Endothelial cell of umbilical vein (primary cell): ENCODE results near the gene STRN. TPM values are rescaled to one million over a fixed set of nuclear protein-coding genes. Genes with fewer than 3 reads are reported as not detected.

Experiments used
- BruUV-seq: library from RNA; stranded (reverse); fragments of 400-500 nt; replicated peaks from 2 replicates; lab custom pipeline; 2021; lab: Mats Ljungman, UMichigan
- CTCF ChIA-PET: fragments of 300-600, 350-600 bp; sonication (Branson Sonifier 250); formaldehyde crosslinking; loops from one replicate; lab custom pipeline; 2021; ENCODE audit warnings: antibody characterized with exemption, inconsistent platforms; lab: Charles Lee
- POLR2A ChIA-PET: fragments of 300-600, 350-600 bp; sonication (Branson Sonifier 250); formaldehyde crosslinking; loops from one replicate; lab custom pipeline; 2021; ENCODE audit warnings: antibody characterized with exemption, inconsistent platforms; lab: Charles Lee
- DNase-seq: peaks from one replicate; pipeline ENCODE4 v3.0.0-alpha.2; 2011; ENCODE audit warnings: low read depth, low spot score
- FAIRE-seq: peaks from 2 replicates; lab custom pipeline; 2011; peaks lifted over from hg19 to GRCh38; lab: Jason Lieb, UNC
- H2AFZ ChIP-seq: 2 replicates; pipeline ENCODE4 v1.6.0; 2012; ENCODE audit warnings: low read depth, low read length, control low read depth, inconsistent platforms
- H3K27ac ChIP-seq: 2 replicates; pipeline ENCODE4 v1.5.1; 2011; ENCODE audit warnings: low read depth, mild to moderate bottlenecking, control low read depth, low read length, moderate library complexity; ENCODE audit not compliant: insufficient read depth
- H3K27me3 ChIP-seq, 2 experiments: 2 replicates each; pipeline versions ENCODE4 v1.6.0 to v1.6.1; 2011; ENCODE audit warnings: low read length in 2 of 2, mixed read lengths in 1 of 2; ENCODE audit not compliant: control insufficient read depth in 2 of 2, insufficient read depth in 2 of 2
- H3K36me3 ChIP-seq, 2 experiments: 2 replicates in 1 of 2; 3 replicates in 1 of 2; pipeline ENCODE4 v1.5.1; 2011; ENCODE audit warnings: low read length in 2 of 2, mild to moderate bottlenecking in 1 of 2, moderate library complexity in 1 of 2; ENCODE audit not compliant: control insufficient read depth in 2 of 2, insufficient read depth in 2 of 2; ENCODE audit errors: extremely low read depth in 1 of 2
- H3K4me1 ChIP-seq: 3 replicates; pipeline ENCODE4 v1.5.1; 2011; ENCODE audit warnings: mild to moderate bottlenecking, low read length; ENCODE audit not compliant: control insufficient read depth, insufficient read depth; ENCODE audit errors: extremely low read depth
- H3K4me2 ChIP-seq: 2 replicates; pipeline ENCODE4 v1.6.1; 2011; ENCODE audit warnings: low read length, control low read depth, mixed read lengths; ENCODE audit not compliant: insufficient read depth
- H3K4me3 ChIP-seq, 3 experiments: fragments of 200-600 bp in 1 of 3; sonication (generic), shearing (Covaris generic) in 1 of 3; replicated peaks in 1 of 3; 2 replicates each; pipeline ENCODE4 v1.5.1; 2011 to 2016; ENCODE audit warnings: control low read depth in 3 of 3, low read length in 3 of 3, mild to moderate bottlenecking in 2 of 3, inconsistent platforms in 1 of 3, low read depth in 1 of 3, moderate library complexity in 1 of 3; ENCODE audit not compliant: insufficient read depth in 1 of 3
- H3K79me2 ChIP-seq: 2 replicates; pipeline ENCODE4 v1.6.0; 2012; ENCODE audit warnings: low read length, inconsistent platforms; ENCODE audit not compliant: control insufficient read depth, insufficient read depth
- H3K9ac ChIP-seq: replicated peaks from 2 replicates; pipeline ENCODE3; 2011; ENCODE audit warnings: low read length, control low read depth; ENCODE audit not compliant: insufficient read depth; ENCODE audit errors: extremely low read depth
- H3K9me1 ChIP-seq: replicated peaks from 3 replicates; pipeline ENCODE4 v1.6.0; 2011; ENCODE audit warnings: mild to moderate bottlenecking, low read length; ENCODE audit not compliant: control insufficient read depth, insufficient read depth; ENCODE audit errors: extremely low read depth
- H3K9me3 ChIP-seq: replicated peaks from 2 replicates; pipeline ENCODE4 v1.5.1; 2012; ENCODE audit warnings: low read length, inconsistent platforms; ENCODE audit not compliant: control insufficient read depth, insufficient read depth
- H4K20me1 ChIP-seq: replicated peaks from 2 replicates; pipeline ENCODE3; 2011; ENCODE audit warnings: mild to moderate bottlenecking, low read length; ENCODE audit not compliant: control insufficient read depth, insufficient read depth; ENCODE audit errors: extremely low read depth
- CTCF ChIP-seq, 2 donors: IDR thresholded peaks; 1 replicate in 1 of 2; 2 replicates in 1 of 2; pipeline ENCODE4 v1.5.1; 2011; ENCODE audit warnings: low read length in 2 of 2, mild to moderate bottlenecking in 2 of 2, moderate library complexity in 2 of 2, control low read depth in 1 of 2, inconsistent platforms in 1 of 2, low read depth in 1 of 2; ENCODE audit not compliant: insufficient read depth in 1 of 2; ENCODE audit errors: extremely low read depth in 1 of 2
- EZH2 ChIP-seq: IDR thresholded peaks from 2 replicates; pipeline ENCODE4 v1.6.1; 2012; ENCODE audit warnings: borderline replicate concordance, low read depth, mild to moderate bottlenecking, moderate library complexity, low read length, inconsistent platforms; ENCODE audit not compliant: severe bottlenecking
- FOS ChIP-seq: IDR thresholded peaks from 2 replicates; pipeline ENCODE4 v1.6.1; 2011; ENCODE audit warnings: mild to moderate bottlenecking, low read length, moderate library complexity, borderline replicate concordance; ENCODE audit not compliant: insufficient read depth
- GATA2 ChIP-seq: IDR thresholded peaks from 2 replicates; pipeline ENCODE4 v1.7.0; 2011; ENCODE audit warnings: low read depth, mild to moderate bottlenecking, moderate library complexity, mixed read lengths, low read length; ENCODE audit not compliant: insufficient read length, insufficient read depth
- JUN ChIP-seq: IDR thresholded peaks from 2 replicates; pipeline ENCODE4 v1.6.1; 2011; ENCODE audit warnings: borderline replicate concordance, low read depth; ENCODE audit not compliant: insufficient read length, insufficient read depth
- MAX ChIP-seq: IDR thresholded peaks from 2 replicates; pipeline ENCODE4 v1.6.1; 2011; ENCODE audit not compliant: insufficient read depth, insufficient read length
- MYC ChIP-seq: IDR thresholded peaks from one replicate; pipeline ENCODE4 v1.6.1; 2011; ENCODE audit warnings: mild to moderate bottlenecking, low read depth, low read length
- POLR2A ChIP-seq: IDR thresholded peaks from 2 replicates; pipeline ENCODE4 v1.6.1; 2012; ENCODE audit warnings: low read depth, mild to moderate bottlenecking, control low read depth, low read length
- POLR2AphosphoS5 ChIP-seq: IDR thresholded peaks from 2 replicates; pipeline ENCODE4 v1.6.1; 2012; ENCODE audit warnings: low read depth, mild to moderate bottlenecking, control low read depth, low read length, moderate library complexity; ENCODE audit not compliant: insufficient read depth
- dilution Hi-C: fragments of 300-500 bp; cut with MboI; formaldehyde crosslinking; loops from one replicate; pipeline ENCODE4 v1.15.0; 2019; ENCODE audit warnings: low sequenced_read_pairs; ENCODE audit not compliant: extremely low pct_ligation_motif_present
- intact Hi-C: fragments of 100-400 bp; cut with micrococcal nuclease; formaldehyde crosslinking; loops from one replicate; pipeline ENCODE4 v1.10.0; 2022
- polyA plus RNA-seq, 4 experiments: library from polyadenylated mRNA; depleted of rRNA in 3 of 4; stranded (reverse) in 3 of 4; unstranded in 1 of 4; fragments of >200 nt; gene quantifications; 2 replicates each; pipeline versions ENCODE4 v1.2.1 to v1.2.3, GENCODE V29; 2011 to 2012; ENCODE audit warnings: missing spikeins in 1 of 4
- total RNA-seq: library from RNA; stranded (reverse); gene quantifications from 2 replicates; pipeline ENCODE4 v1.2.3, GENCODE V29; 2021

STRN gene
- total and polyA plus RNA-seq, 2 donors (not counting 3 experiments of a cell fraction or from before 2014, with no cell fraction given): 6.7 to 33.4 TPM

DNA sequence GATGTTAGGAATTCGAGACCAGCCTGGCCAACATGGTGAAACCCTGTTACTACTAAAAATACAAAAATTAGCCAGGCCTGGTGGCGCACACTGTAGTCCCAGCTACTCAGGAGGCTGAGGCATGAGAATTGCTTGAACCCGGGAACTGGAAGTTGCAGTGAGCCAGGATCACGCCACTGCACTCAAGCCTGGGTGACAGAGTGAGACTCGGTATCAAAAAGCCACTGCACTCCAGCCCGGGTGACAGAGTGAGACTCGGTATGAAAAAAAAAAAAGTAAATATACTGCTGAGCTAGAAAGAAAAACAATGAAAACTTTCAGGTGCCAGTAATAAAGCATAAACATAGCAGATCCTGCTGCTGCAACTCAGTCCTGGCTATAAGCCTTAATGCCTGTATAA, 73.5 kb downstream of the STRN start:
- FAIRE-seq (no peak), DNase-seq (no peak)
- dilution Hi-C loops (no loop called here), intact Hi-C loops (no loop called here)
- ChIA-PET CTCF (no interaction called here), POLR2A (no interaction called here)
- H3K9me3 ChIP-seq: no peaks in the 10 kb centered on the region
- H3K9ac ChIP-seq: no peak overlapping the region
- BruUV-seq: no TSS peak
- no peaks in the 10 kb centered on the region for H3K9me1 ChIP-seq
- no peaks in the 10 kb centered on the region for H3K79me2 ChIP-seq
- H3K4me2 ChIP-seq: no peak overlapping the region
- H3K27ac ChIP-seq: no peak overlapping the region
- TF ChIP-seq CTCF (IDR thresholded peaks at IDR 0.05; ENCODE audit: extremely low read depth in 1 of 2, insufficient read depth in 1 of 2, low read depth in 1 of 2, low read length in 2 of 2) (no peak), FOS (no peak), JUN (no peak), GATA2 (no peak), MYC (no peak)
- H3K27me3 ChIP-seq: no peaks in the 10 kb centered on the region
- peaks cover 5% of the 10 kb centered on the region for H3K4me1 ChIP-seq
- H2AFZ ChIP-seq: no peak overlapping the region
- no peaks in the 10 kb centered on the region for H4K20me1 ChIP-seq
- H3K4me3 ChIP-seq: no peak overlapping the region
- H3K36me3 ChIP-seq: peaks cover 0 to 4% of the 10 kb centered on the region in 2 experiments

GRCh38 chr2:36889795-36890194, 76.5 kb downstream of the STRN start:
- no peaks in the 10 kb centered on the region for H3K79me2 ChIP-seq
- FAIRE-seq: peak; percentile 91
- no peaks in the 10 kb centered on the region for H3K9me3 ChIP-seq
- no TSS peak for BruUV-seq
- dilution Hi-C loops: no loop called here
- H3K4me3 ChIP-seq: no peak overlapping the region
- intact Hi-C loops: loop anchor here (5.0 kb wide), 1 partner anchor 78 kb away; the partner anchor contains the start of gene STRN
- no peaks in the 10 kb centered on the region for H4K20me1 ChIP-seq
- peaks cover 5% of the 10 kb centered on the region for H3K4me1 ChIP-seq
- peak overlapping the region; percentile 61 for H3K27ac ChIP-seq
- POLR2A ChIA-PET: interaction anchor here (0.9 to 1.0 kb wide), 2 partner anchors 9 to 36 kb away, joined by 3 read pairs; no protein-coding TSS in a partner anchor
- peak; percentile 95 for DNase-seq
- H3K4me2 ChIP-seq: peak overlapping the region; percentile 79
- no peaks in the 10 kb centered on the region for H3K27me3 ChIP-seq
- H3K9me1 ChIP-seq: no peaks in the 10 kb centered on the region
- peak overlapping the region; percentile 12 for H2AFZ ChIP-seq
- peaks cover 0 to 7% of the 10 kb centered on the region in 2 experiments for H3K36me3 ChIP-seq
- peak overlapping the region; percentile 32 for H3K9ac ChIP-seq
- peak; percentile 63 for TF ChIP-seq POLR2AphosphoS5
- TF ChIP-seq MAX: peak; percentile 21
- TF ChIP-seq JUN: peak; percentile 98
- TF ChIP-seq POLR2A: no peak
- no peak for TF ChIP-seq CTCF (IDR thresholded peaks at IDR 0.05; ENCODE audit: extremely low read depth in 1 of 2, insufficient read depth in 1 of 2, low read depth in 1 of 2, low read length in 2 of 2)
- peak; percentile 98 for TF ChIP-seq FOS
- no peak for TF ChIP-seq EZH2
- CTCF ChIA-PET: interaction anchor here (0.7 to 1.3 kb wide), 3 partner anchors 13 to 77 kb away, joined by 3 to 4 read pairs (median 3); partner anchors contain the start of gene STRN
